ENCODE measurements around the gene NCR1. TPM values are rescaled to one million over a fixed set of nuclear protein-coding genes. Genes with fewer than 3 reads are reported as not detected.
"Not testable (repeated sequence)": the region's sequence is repeated elsewhere in the genome, so short reads cannot be mapped to it uniquely, and the experiment has no call there.

The NCR1 gene
- total RNA-seq, 1 experiment from 2014 or later = not detected

GRCh38 chr19:54947381-54947780, 41.4 kb downstream of the NCR1 start, which contains the start of gene NLRP7:
Gene NLRP7, minus strand, starts transcription at chr19:54947530.
- intact Hi-C loops (cut with micrococcal nuclease) = no loop called here
- Mint-ChIP-seq H3K27ac (ENCODE audit: low read depth, unreplicated experiment) (no peak within 1 kb of the TSS), H3K4me1 (ENCODE audit: insufficient read depth, unreplicated experiment) (no peaks in the 10 kb centered on the region), H3K36me3 (ENCODE audit: insufficient read depth, unreplicated experiment) (no peaks in the 10 kb centered on the region), H3K27me3 (ENCODE audit: insufficient read depth, unreplicated experiment) (no peaks in the 10 kb centered on the region), H3K9me3 (ENCODE audit: unreplicated experiment) (no peaks in the 10 kb centered on the region), H3K4me3 (ENCODE audit: unreplicated experiment) (no peak within 1 kb of the TSS)
- BruUV-seq (replicated peaks) = no TSS peak
- no peak for DNase-seq (ENCODE audit: unreplicated experiment)
- ChIA-PET POLR2A (no interaction called here), CTCF (interaction anchor here (0.6 kb wide), 2 partner anchors 295 to 309 kb away, joined by 5 to 8 read pairs; no protein-coding TSS in a partner anchor)
- TF ChIP-seq CTCF (IDR thresholded peaks at IDR 0.05; ENCODE audit: unreplicated experiment) = no peak

- BruUV-seq (replicated peaks) = no TSS peak
- no peaks in the 10 kb centered on the region for H3K36me3 Mint-ChIP-seq (ENCODE audit: insufficient read depth, unreplicated experiment)
Measured at GRCh38 chr19:54949412-54949811, 43.5 kb downstream of the NCR1 start.

DNA sequence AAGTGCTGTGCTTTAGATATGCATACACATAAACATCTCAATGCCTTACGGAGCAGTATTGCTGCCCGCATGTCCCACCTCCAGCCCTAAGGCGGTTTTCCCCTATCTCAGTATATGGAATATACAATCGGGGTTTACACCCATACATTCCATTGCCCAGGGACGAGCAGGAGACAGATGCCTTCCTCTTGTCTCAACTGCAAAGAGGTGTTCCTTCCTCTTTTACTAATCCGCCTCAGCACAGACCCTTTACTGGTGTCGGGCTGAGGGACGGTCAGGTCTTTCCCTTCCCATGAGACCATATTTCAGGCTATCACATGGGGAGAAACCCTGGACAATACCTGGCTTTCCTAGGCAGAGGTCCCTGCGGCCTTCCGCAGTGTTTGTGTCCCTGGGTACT, 44.6 kb downstream of the NCR1 start:
- H3K4me1 Mint-ChIP-seq (ENCODE audit: insufficient read depth, unreplicated experiment); POLR2A ChIA-PET; H3K27ac Mint-ChIP-seq (ENCODE audit: low read depth, unreplicated experiment); H3K27me3 Mint-ChIP-seq (ENCODE audit: insufficient read depth, unreplicated experiment); intact Hi-C loops (cut with micrococcal nuclease); BruUV-seq (replicated peaks); H3K9me3 Mint-ChIP-seq (ENCODE audit: unreplicated experiment); H3K4me3 Mint-ChIP-seq (ENCODE audit: unreplicated experiment); DNase-seq (ENCODE audit: unreplicated experiment); H3K36me3 Mint-ChIP-seq (ENCODE audit: insufficient read depth, unreplicated experiment): not testable (repeated sequence)
- CTCF ChIA-PET = interaction anchor here (0.6 kb wide), 1 partner anchor 76 kb away, joined by 4 read pairs; no protein-coding TSS in a partner anchor

More at GRCh38 chr19:54949412-54949811, 43.5 kb downstream of the NCR1 start:
- no peak for DNase-seq (ENCODE audit: unreplicated experiment)
- CTCF ChIA-PET = no interaction called here
- Mint-ChIP-seq H3K27me3 (ENCODE audit: insufficient read depth, unreplicated experiment) (no peaks in the 10 kb centered on the region), H3K4me3 (ENCODE audit: unreplicated experiment) (no peak overlapping the region), H3K4me1 (ENCODE audit: insufficient read depth, unreplicated experiment) (no peaks in the 10 kb centered on the region), H3K27ac (ENCODE audit: low read depth, unreplicated experiment) (no peak overlapping the region), H3K9me3 (ENCODE audit: unreplicated experiment) (no peaks in the 10 kb centered on the region)
- no peak for TF ChIP-seq CTCF (IDR thresholded peaks at IDR 0.05; ENCODE audit: unreplicated experiment)
- intact Hi-C loops (cut with micrococcal nuclease) = no loop called here
- POLR2A ChIA-PET = interaction anchor here (0.7 kb wide), 1 partner anchor 340 kb away, joined by 5 read pairs; no protein-coding TSS in a partner anchor

GRCh38 chr19:54952591-54953344, 46.8 kb downstream of the NCR1 start:
- Mint-ChIP-seq H3K27ac (ENCODE audit: low read depth, unreplicated experiment) (no peak overlapping the region), H3K9me3 (ENCODE audit: unreplicated experiment) (no peaks in the 10 kb centered on the region), H3K4me3 (ENCODE audit: unreplicated experiment) (no peak overlapping the region), H3K36me3 (ENCODE audit: insufficient read depth, unreplicated experiment) (no peaks in the 10 kb centered on the region), H3K27me3 (ENCODE audit: insufficient read depth, unreplicated experiment) (no peaks in the 10 kb centered on the region), H3K4me1 (ENCODE audit: insufficient read depth, unreplicated experiment) (no peaks in the 10 kb centered on the region)
- intact Hi-C loops (cut with micrococcal nuclease) = no loop called here
- peak; percentile 86 for DNase-seq (ENCODE audit: unreplicated experiment)
- no peak for TF ChIP-seq CTCF (IDR thresholded peaks at IDR 0.05; ENCODE audit: unreplicated experiment)
- POLR2A ChIA-PET = no interaction called here
- CTCF ChIA-PET = no interaction called here
- BruUV-seq (replicated peaks) = no TSS peak

DNA sequence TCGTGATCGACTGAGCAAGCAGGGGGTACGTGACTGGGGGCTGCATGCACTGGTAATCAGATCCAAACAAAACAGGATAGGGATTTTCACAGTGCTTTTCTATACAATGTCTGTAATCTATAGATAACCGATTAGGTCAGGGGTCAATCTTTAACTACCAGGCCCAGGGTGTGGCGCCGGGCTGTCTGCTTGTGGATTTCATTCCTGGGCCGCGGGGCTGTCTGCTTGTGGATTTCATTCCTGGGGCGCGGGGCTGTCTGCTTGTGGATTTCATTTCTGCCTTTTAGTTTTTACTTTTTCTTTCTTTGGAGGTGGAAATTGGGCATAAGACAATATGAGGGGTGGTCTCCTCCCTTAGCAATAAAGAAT, 47.4 kb downstream of the NCR1 start:
- intact Hi-C loops (cut with micrococcal nuclease); H3K4me1 Mint-ChIP-seq (ENCODE audit: insufficient read depth, unreplicated experiment); DNase-seq (ENCODE audit: unreplicated experiment); H3K27me3 Mint-ChIP-seq (ENCODE audit: insufficient read depth, unreplicated experiment); CTCF ChIA-PET; H3K4me3 Mint-ChIP-seq (ENCODE audit: unreplicated experiment); H3K9me3 Mint-ChIP-seq (ENCODE audit: unreplicated experiment); POLR2A ChIA-PET; BruUV-seq (replicated peaks); H3K36me3 Mint-ChIP-seq (ENCODE audit: insufficient read depth, unreplicated experiment); H3K27ac Mint-ChIP-seq (ENCODE audit: low read depth, unreplicated experiment): not testable (repeated sequence)

Data from MCF 10A (cell line).